ENCODE data around the gene MFF. TPM values are rescaled to one million over a fixed set of nuclear protein-coding genes. Genes with fewer than 3 reads are reported as not detected.
"Not testable (repeated sequence)": the region's sequence is repeated elsewhere in the genome, so short reads cannot be mapped to it uniquely, and the experiment has no call there.

Gene MFF
- total RNA-seq, 3 donors from 2014 or later (not counting 1 experiment from before 2014, with no cell fraction given): 57.7 to 60.8 (median 59.8) TPM

GRCh38 chr2:227379095-227379494 is 54.0 kb downstream of the MFF start, which contains the start of gene TM4SF20:
TM4SF20 (minus strand) TSS chr2:227379306; CDS start chr2:227379268, 38 bp downstream.
- H3K27me3 Mint-ChIP-seq (ENCODE audit: low read depth in 2 of 2): peaks cover 15 to 30% of the 10 kb centered on the region in 2 donors

GRCh38 chr2:227382241-227382835 is 57.3 kb downstream of the MFF start:
- ATAC-seq; H3K36me3 Mint-ChIP-seq; H3K36me3 ChIP-seq (ENCODE audit: control insufficient read depth, insufficient read depth, low read length); H3K9me3 Mint-ChIP-seq; H3K27me3 ChIP-seq (ENCODE audit: control insufficient read depth, insufficient read depth, low read length); H3K4me3 ChIP-seq (ENCODE audit: low read length); DNase-seq; intact Hi-C loops (cut with micrococcal nuclease); H3K27ac ChIP-seq (ENCODE audit: low read length); H3K27ac Mint-ChIP-seq; H3K4me1 ChIP-seq (ENCODE audit: control insufficient read depth, insufficient read depth, low read length); H3K9me3 ChIP-seq (ENCODE audit: control insufficient read depth, insufficient read depth, low read length); H3K4me1 Mint-ChIP-seq; H3K4me3 Mint-ChIP-seq: not testable (repeated sequence)
- WGBS (ENCODE audit: insufficient coverage): 90% methylated on average over 2 of the region's 2 CpGs
- peaks cover 14 to 25% of the 10 kb centered on the region in 2 donors for H3K27me3 Mint-ChIP-seq (ENCODE audit: low read depth in 2 of 2)

More at GRCh38 chr2:227379095-227379494, 54.0 kb downstream of the MFF start, which contains the start of gene TM4SF20:
- TF ChIP-seq CTCF (IDR thresholded peaks at IDR 0.05): no peak
- DNase-seq: no peak
- Mint-ChIP-seq H3K27ac (no peak within 1 kb of the TSS), H3K4me3 (no peak within 1 kb of the TSS), H3K4me1 (no peaks in the 10 kb centered on the region), H3K9me3 (no peaks in the 10 kb centered on the region), H3K36me3 (no peaks in the 10 kb centered on the region)
- H3K4me1 ChIP-seq (ENCODE audit: control insufficient read depth, insufficient read depth, low read length): no peaks in the 10 kb centered on the region
- WGBS (ENCODE audit: insufficient coverage): 87% methylated on average over 4 of the region's 4 CpGs
- no peak within 1 kb of the TSS for H3K4me3 ChIP-seq (ENCODE audit: low read length)
- no peak for ATAC-seq
- H3K27ac ChIP-seq (ENCODE audit: low read length): no peak within 1 kb of the TSS
- no peaks in the 10 kb centered on the region for H3K9me3 ChIP-seq (ENCODE audit: control insufficient read depth, insufficient read depth, low read length)
- intact Hi-C loops (cut with micrococcal nuclease): no loop called here
- H3K27me3 ChIP-seq (ENCODE audit: control insufficient read depth, insufficient read depth, low read length): no peaks in the 10 kb centered on the region
- no peaks in the 10 kb centered on the region for H3K36me3 ChIP-seq (ENCODE audit: control insufficient read depth, insufficient read depth, low read length)

DNA sequence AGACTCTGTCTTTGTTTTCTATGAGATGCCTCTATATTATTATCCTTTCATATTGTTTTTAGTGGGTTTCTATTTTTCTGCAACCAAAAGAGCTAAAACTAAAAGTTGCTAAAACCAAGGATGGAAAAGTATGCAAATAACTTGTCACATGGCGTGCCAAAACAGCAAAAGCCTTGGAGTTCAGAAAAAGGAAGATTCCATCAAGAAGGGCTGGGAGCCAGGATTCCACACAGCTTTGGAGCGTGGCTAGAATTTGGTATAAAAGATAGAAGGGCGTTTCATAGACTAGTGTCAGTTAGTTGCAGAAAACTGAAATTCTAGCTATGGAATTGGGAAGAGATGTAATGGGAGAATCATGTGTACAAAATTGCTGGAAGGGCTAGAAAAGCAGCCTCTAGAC is 58.6 kb downstream of the MFF start:
- H3K9me3 ChIP-seq (ENCODE audit: control insufficient read depth, insufficient read depth, low read length): no peaks in the 10 kb centered on the region
- H3K36me3 ChIP-seq (ENCODE audit: control insufficient read depth, insufficient read depth, low read length): no peaks in the 10 kb centered on the region
- no peak overlapping the region for H3K4me3 Mint-ChIP-seq
- intact Hi-C loops (cut with micrococcal nuclease): no loop called here
- H3K4me3 ChIP-seq (ENCODE audit: low read length): no peak overlapping the region
- no peak for TF ChIP-seq CTCF (IDR thresholded peaks at IDR 0.05)
- peaks cover 4% of the 10 kb centered on the region for H3K4me1 ChIP-seq (ENCODE audit: control insufficient read depth, insufficient read depth, low read length)
- H3K4me1 Mint-ChIP-seq: no peaks in the 10 kb centered on the region
- ATAC-seq (no peak), DNase-seq (no peak)
- no peaks in the 10 kb centered on the region for H3K9me3 Mint-ChIP-seq
- H3K27me3 ChIP-seq (ENCODE audit: control insufficient read depth, insufficient read depth, low read length): no peaks in the 10 kb centered on the region
- no peaks in the 10 kb centered on the region for H3K36me3 Mint-ChIP-seq
- H3K27me3 Mint-ChIP-seq (ENCODE audit: low read depth in 2 of 2): peaks cover 9 to 23% of the 10 kb centered on the region in 2 donors
- H3K27ac ChIP-seq (ENCODE audit: low read length): no peak overlapping the region
- WGBS (ENCODE audit: insufficient coverage): 90% methylated on average over 3 of the region's 3 CpGs
- H3K27ac Mint-ChIP-seq: no peak overlapping the region

DNA sequence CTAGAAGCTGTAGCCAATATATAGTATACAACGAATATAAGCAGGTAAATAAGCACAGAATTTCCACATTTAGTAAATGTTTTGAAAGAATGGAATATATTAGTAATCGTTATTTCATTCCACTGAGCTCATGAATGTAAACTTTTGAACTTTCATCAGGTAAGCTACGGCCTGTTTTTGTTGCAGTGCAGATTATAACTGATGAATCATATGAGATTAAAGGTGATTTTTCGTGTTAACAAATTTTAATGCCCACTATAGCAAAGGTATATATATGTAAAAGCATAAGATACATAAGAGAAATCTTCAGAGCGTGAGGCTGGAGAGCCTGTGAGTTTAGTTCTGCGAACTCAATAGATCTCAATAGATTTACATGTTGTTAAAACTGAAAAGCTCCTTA is 61.6 kb downstream of the MFF start:
- H3K4me3 Mint-ChIP-seq: no peak overlapping the region
- Histone ChIP-seq H3K9me3 (ENCODE audit: control insufficient read depth, insufficient read depth, low read length) (no peaks in the 10 kb centered on the region), H3K4me1 (ENCODE audit: control insufficient read depth, insufficient read depth, low read length) (peaks cover 4% of the 10 kb centered on the region), H3K27me3 (ENCODE audit: control insufficient read depth, insufficient read depth, low read length) (no peaks in the 10 kb centered on the region), H3K27ac (ENCODE audit: low read length) (no peak overlapping the region), H3K4me3 (ENCODE audit: low read length) (no peak overlapping the region), H3K36me3 (ENCODE audit: control insufficient read depth, insufficient read depth, low read length) (no peaks in the 10 kb centered on the region)
- no peaks in the 10 kb centered on the region for H3K9me3 Mint-ChIP-seq
- 94% methylated on average over 2 of the region's 6 CpGs for WGBS (ENCODE audit: insufficient coverage)
- TF ChIP-seq CTCF (IDR thresholded peaks at IDR 0.05): no peak
- H3K4me1 Mint-ChIP-seq: no peaks in the 10 kb centered on the region
- peaks cover 10 to 20% of the 10 kb centered on the region in 2 donors for H3K27me3 Mint-ChIP-seq (ENCODE audit: low read depth in 2 of 2)
- intact Hi-C loops (cut with micrococcal nuclease): no loop called here
- H3K27ac Mint-ChIP-seq: no peak overlapping the region
- no peak for ATAC-seq
- H3K36me3 Mint-ChIP-seq: no peaks in the 10 kb centered on the region
- no peak for DNase-seq

GRCh38 chr2:227387583-227387982 is 62.5 kb downstream of the MFF start, which contains the start of gene SCYGR1:
SCYGR1 (minus strand) TSS chr2:227387949; CDS start chr2:227387949, 0 bp downstream.
- H3K4me1 ChIP-seq (ENCODE audit: control insufficient read depth, insufficient read depth, low read length); H3K4me1 Mint-ChIP-seq; H3K9me3 ChIP-seq (ENCODE audit: control insufficient read depth, insufficient read depth, low read length); H3K9me3 Mint-ChIP-seq; DNase-seq; H3K36me3 Mint-ChIP-seq; ATAC-seq; intact Hi-C loops (cut with micrococcal nuclease); H3K27ac Mint-ChIP-seq; H3K27me3 ChIP-seq (ENCODE audit: control insufficient read depth, insufficient read depth, low read length); H3K4me3 Mint-ChIP-seq; H3K36me3 ChIP-seq (ENCODE audit: control insufficient read depth, insufficient read depth, low read length); H3K4me3 ChIP-seq (ENCODE audit: low read length); H3K27ac ChIP-seq (ENCODE audit: low read length): not testable (repeated sequence)
- WGBS (ENCODE audit: insufficient coverage): 37% methylated on average over 7 of the region's 7 CpGs
- peaks cover 7 to 10% of the 10 kb centered on the region in 2 donors for H3K27me3 Mint-ChIP-seq (ENCODE audit: low read depth in 2 of 2)
